ENCODE data around the gene ARHGEF37.
"Not testable (repeated sequence)": the region's sequence is repeated elsewhere in the genome, so short reads cannot be mapped to it uniquely, and the experiment has no call there.

Gene ARHGEF37

GRCh38 chr5:149598234-149598633 is 16.9 kb downstream of the ARHGEF37 start:
- not testable (repeated sequence) for H3K27ac Mint-ChIP-seq; H3K4me1 Mint-ChIP-seq (ENCODE audit: low read depth in 2 of 2)
- H3K27me3 Mint-ChIP-seq: peaks cover 0 to 13% of the 10 kb centered on the region in 2 donors

GRCh38 chr5:149598966-149599365 is 17.7 kb downstream of the ARHGEF37 start:
- Mint-ChIP-seq H3K4me1 (ENCODE audit: low read depth in 2 of 2) (no peaks in the 10 kb centered on the region), H3K4me3 (no peak overlapping the region), H3K27ac (no peak overlapping the region), H3K9me3 (no peaks in the 10 kb centered on the region), H3K36me3 (ENCODE audit: insufficient read depth) (no peaks in the 10 kb centered on the region), H3K27me3 (peaks cover 0 to 9% of the 10 kb centered on the region in 2 donors)
- no peak for ATAC-seq (replicated peaks)
- DNase-seq: no peak

More at GRCh38 chr5:149598234-149598633, 16.9 kb downstream of the ARHGEF37 start:
- not testable (repeated sequence) for H3K36me3 Mint-ChIP-seq (ENCODE audit: insufficient read depth); H3K9me3 Mint-ChIP-seq; ATAC-seq (replicated peaks); DNase-seq; H3K4me3 Mint-ChIP-seq

- DNase-seq (no peak), ATAC-seq (replicated peaks) (no peak)
- Mint-ChIP-seq H3K4me3 (no peak overlapping the region), H3K9me3 (no peaks in the 10 kb centered on the region), H3K27ac (no peak overlapping the region), H3K4me1 (ENCODE audit: low read depth in 2 of 2) (no peaks in the 10 kb centered on the region), H3K36me3 (ENCODE audit: insufficient read depth) (no peaks in the 10 kb centered on the region), H3K27me3 (peaks cover 0 to 9% of the 10 kb centered on the region in 2 donors)
Measured at GRCh38 chr5:149599375-149599774, 18.1 kb downstream of the ARHGEF37 start.

GRCh38 chr5:149600932-149601331 is 19.6 kb downstream of the ARHGEF37 start:
- H3K27ac Mint-ChIP-seq: no peak overlapping the region
- no peaks in the 10 kb centered on the region for H3K36me3 Mint-ChIP-seq (ENCODE audit: insufficient read depth)
- no peak overlapping the region for H3K4me3 Mint-ChIP-seq
- H3K9me3 Mint-ChIP-seq: no peaks in the 10 kb centered on the region
- ATAC-seq (replicated peaks) (no peak), DNase-seq (no peak)
- H3K27me3 Mint-ChIP-seq: peaks cover 0 to 4% of the 10 kb centered on the region in 2 donors
- peaks cover under 1 to 3% of the 10 kb centered on the region in 2 donors for H3K4me1 Mint-ChIP-seq (ENCODE audit: low read depth in 2 of 2)

GRCh38 chr5:149603210-149603609 is 21.9 kb downstream of the ARHGEF37 start:
- no peak for DNase-seq
- H3K27me3 Mint-ChIP-seq: no peaks in the 10 kb centered on the region
- H3K9me3 Mint-ChIP-seq: no peaks in the 10 kb centered on the region
- H3K4me1 Mint-ChIP-seq (ENCODE audit: low read depth in 2 of 2): peaks cover 13 to 17% of the 10 kb centered on the region in 2 donors
- ATAC-seq (replicated peaks): no peak
- H3K4me3 Mint-ChIP-seq: no peak overlapping the region
- H3K36me3 Mint-ChIP-seq (ENCODE audit: insufficient read depth): no peaks in the 10 kb centered on the region
- H3K27ac Mint-ChIP-seq: no peak overlapping the region

- H3K27ac Mint-ChIP-seq: no peak overlapping the region
- no peak for DNase-seq
- H3K4me3 Mint-ChIP-seq: no peak overlapping the region
- H3K36me3 Mint-ChIP-seq (ENCODE audit: insufficient read depth): no peaks in the 10 kb centered on the region
- H3K9me3 Mint-ChIP-seq: no peaks in the 10 kb centered on the region
- H3K4me1 Mint-ChIP-seq (ENCODE audit: low read depth in 2 of 2): peaks cover 13 to 17% of the 10 kb centered on the region in 2 donors
- no peaks in the 10 kb centered on the region for H3K27me3 Mint-ChIP-seq
- ATAC-seq (replicated peaks): no peak
Measured at GRCh38 chr5:149603920-149604319, 22.6 kb downstream of the ARHGEF37 start.

GRCh38 chr5:149604321-149604720 is 23.0 kb downstream of the ARHGEF37 start:
- no peak for DNase-seq
- Mint-ChIP-seq H3K4me3 (no peak overlapping the region), H3K36me3 (ENCODE audit: insufficient read depth) (no peaks in the 10 kb centered on the region), H3K27me3 (no peaks in the 10 kb centered on the region), H3K4me1 (ENCODE audit: low read depth in 2 of 2) (peaks cover 13 to 17% of the 10 kb centered on the region in 2 donors), H3K27ac (no peak overlapping the region), H3K9me3 (no peaks in the 10 kb centered on the region)
- no peak for ATAC-seq (replicated peaks)

GRCh38 chr5:149605354-149605997 is 24.2 kb downstream of the ARHGEF37 start:
- ATAC-seq (replicated peaks): no peak
- H3K4me3 Mint-ChIP-seq: peak overlapping the region; percentile 64 to 65

GRCh38 chr5:149605998-149606724 is 24.9 kb downstream of the ARHGEF37 start:
- Mint-ChIP-seq H3K36me3 (ENCODE audit: insufficient read depth) (no peaks in the 10 kb centered on the region), H3K9me3 (no peaks in the 10 kb centered on the region), H3K4me1 (ENCODE audit: low read depth in 2 of 2) (peaks cover 13 to 17% of the 10 kb centered on the region in 2 donors), H3K4me3 (peak overlapping the region; percentile 64 to 65), H3K27me3 (no peaks in the 10 kb centered on the region), H3K27ac (peak overlapping the region; percentile 83 to 93)
- ATAC-seq (replicated peaks) (peak; percentile 46), DNase-seq (no peak)

More at GRCh38 chr5:149605354-149605997, 24.2 kb downstream of the ARHGEF37 start:
- H3K9me3 Mint-ChIP-seq: no peaks in the 10 kb centered on the region
- no peak for DNase-seq
- H3K4me1 Mint-ChIP-seq (ENCODE audit: low read depth in 2 of 2): peaks cover 13 to 17% of the 10 kb centered on the region in 2 donors
- H3K36me3 Mint-ChIP-seq (ENCODE audit: insufficient read depth): no peaks in the 10 kb centered on the region
- H3K27ac Mint-ChIP-seq: peak overlapping the region; percentile 83 to 93
- no peaks in the 10 kb centered on the region for H3K27me3 Mint-ChIP-seq

GRCh38 chr5:149608936-149609545 is 27.7 kb downstream of the ARHGEF37 start:
- peak overlapping the region in 1 of 2 donors; percentile 13 for H3K27ac Mint-ChIP-seq
- H3K4me3 Mint-ChIP-seq: no peak overlapping the region
- no peaks in the 10 kb centered on the region for H3K9me3 Mint-ChIP-seq
- H3K4me1 Mint-ChIP-seq (ENCODE audit: low read depth in 2 of 2): peaks cover 13 to 17% of the 10 kb centered on the region in 2 donors
- DNase-seq: no peak
- H3K36me3 Mint-ChIP-seq (ENCODE audit: insufficient read depth): no peaks in the 10 kb centered on the region
- H3K27me3 Mint-ChIP-seq: peaks cover 1 to 3% of the 10 kb centered on the region in 2 donors
- ATAC-seq (replicated peaks): no peak

GRCh38 chr5:149609640-149610219 is 28.4 kb downstream of the ARHGEF37 start:
- ATAC-seq (replicated peaks): no peak
- Mint-ChIP-seq H3K4me3 (no peak overlapping the region), H3K9me3 (no peaks in the 10 kb centered on the region), H3K36me3 (ENCODE audit: insufficient read depth) (no peaks in the 10 kb centered on the region), H3K4me1 (ENCODE audit: low read depth in 2 of 2) (peaks cover 13 to 17% of the 10 kb centered on the region in 2 donors), H3K27me3 (peaks cover 6 to 7% of the 10 kb centered on the region in 2 donors), H3K27ac (peak overlapping the region in 1 of 2 donors; percentile 13)
- DNase-seq: no peak

- H3K36me3 Mint-ChIP-seq (ENCODE audit: insufficient read depth): no peaks in the 10 kb centered on the region
- ATAC-seq (replicated peaks): no peak
- H3K4me1 Mint-ChIP-seq (ENCODE audit: low read depth in 2 of 2): peaks cover 13 to 16% of the 10 kb centered on the region in 2 donors
- DNase-seq: no peak
- no peak overlapping the region for H3K27ac Mint-ChIP-seq
- H3K4me3 Mint-ChIP-seq: no peak overlapping the region
- H3K27me3 Mint-ChIP-seq: peaks cover 6 to 7% of the 10 kb centered on the region in 2 donors
- H3K9me3 Mint-ChIP-seq: no peaks in the 10 kb centered on the region
Measured at GRCh38 chr5:149610589-149611255, 29.4 kb downstream of the ARHGEF37 start.

GRCh38 chr5:149611326-149611725 is 30.0 kb downstream of the ARHGEF37 start:
- H3K4me3 Mint-ChIP-seq: no peak overlapping the region
- ATAC-seq (replicated peaks) (no peak), DNase-seq (no peak)
- H3K36me3 Mint-ChIP-seq (ENCODE audit: insufficient read depth): no peaks in the 10 kb centered on the region
- peaks cover 8 to 10% of the 10 kb centered on the region in 2 donors for H3K4me1 Mint-ChIP-seq (ENCODE audit: low read depth in 2 of 2)
- H3K27me3 Mint-ChIP-seq: peaks cover 6 to 7% of the 10 kb centered on the region in 2 donors
- H3K27ac Mint-ChIP-seq: no peak overlapping the region
- H3K9me3 Mint-ChIP-seq: no peaks in the 10 kb centered on the region

Measured in effector memory CD8-positive, alpha-beta T cell (primary cell).